GM20000 (cell line): ENCODE results near the gene ERO1B.

ENCODE experiments used
- DNase-seq: peaks from one replicate; pipeline ENCODE4 v3.0.0; 2012; ENCODE audit warnings: low spot score
- CTCF ChIP-seq: IDR thresholded peaks from 2 replicates; pipeline ENCODE4 v1.5.1; 2012; ENCODE audit warnings: mild to moderate bottlenecking, control low read depth; ENCODE audit errors: extremely low read depth, missing control alignments

ERO1B gene

GRCh38 chr1:236228411-236228810 lies 53.3 kb downstream of the ERO1B start:
- DNase-seq = no peak
- TF ChIP-seq CTCF = no peak

GRCh38 chr1:236222632-236223031 lies 59.1 kb downstream of the ERO1B start:
- no peak for DNase-seq
- no peak for TF ChIP-seq CTCF

DNA sequence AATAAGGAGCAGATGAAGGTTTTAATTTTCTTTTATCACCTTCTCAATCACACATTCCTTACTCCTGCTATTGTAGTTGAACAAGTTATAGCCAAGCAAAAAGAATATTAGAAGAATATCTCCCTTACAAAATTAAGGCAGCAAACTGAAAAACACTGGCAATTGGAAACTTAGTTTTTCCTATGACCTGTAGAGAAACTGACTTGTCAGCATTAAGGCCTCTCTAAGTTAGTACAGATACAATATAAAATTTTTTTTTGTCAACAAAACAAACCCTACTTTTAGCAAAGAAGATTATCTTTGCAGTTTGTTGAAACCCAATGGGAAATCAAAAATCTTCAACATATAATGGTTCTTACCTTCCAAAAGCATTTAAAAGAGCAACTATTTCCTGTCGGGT lies 61.3 kb downstream of the ERO1B start:
- no peak for DNase-seq

GRCh38 chr1:236214761-236215160 lies 67.0 kb downstream of the ERO1B start:
- DNase-seq = no peak
- TF ChIP-seq CTCF = no peak

More for the DNA sequence above, 61.3 kb downstream of the ERO1B start:
- no peak for TF ChIP-seq CTCF

DNA sequence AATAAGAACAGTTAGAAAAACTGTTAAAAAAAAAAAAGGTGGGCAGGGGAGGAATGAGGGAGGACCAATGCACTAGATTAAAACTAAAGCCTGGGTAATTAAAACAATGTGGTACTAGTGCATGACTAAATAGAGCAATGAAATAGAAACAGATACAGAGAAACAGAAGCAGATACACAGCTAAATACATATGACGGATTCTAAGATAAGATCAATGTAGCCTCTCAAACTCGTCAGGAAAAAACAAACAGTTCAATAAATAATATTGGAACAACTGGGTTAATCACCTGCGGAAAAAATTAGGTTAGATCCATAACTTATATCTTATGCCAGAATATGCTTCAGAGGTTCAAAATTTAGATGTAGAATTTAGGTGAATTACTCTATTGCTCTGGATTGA lies 68.2 kb downstream of the ERO1B start:
- no peak for TF ChIP-seq CTCF
- no peak for DNase-seq

DNA sequence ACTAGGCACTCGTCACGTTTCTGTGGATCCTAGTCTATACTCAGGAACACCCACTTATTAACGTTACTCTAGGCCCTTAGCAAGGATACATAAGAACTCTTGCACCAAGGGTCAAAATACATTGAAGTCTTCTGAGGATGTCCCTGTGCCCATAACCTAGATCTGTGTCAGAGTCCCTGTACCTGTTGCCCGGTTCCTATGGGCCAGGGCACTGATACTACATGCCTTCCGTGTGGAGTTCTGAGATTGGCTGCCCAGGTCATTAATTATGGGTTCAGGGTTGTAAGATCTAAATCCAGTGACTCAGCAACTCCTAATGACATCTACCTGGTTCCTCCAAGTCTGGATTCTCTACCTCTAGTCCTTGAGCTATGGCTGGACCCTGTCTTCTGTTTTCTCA lies 69.9 kb downstream of the ERO1B start:
- TF ChIP-seq CTCF = no peak
- no peak for DNase-seq

DNA sequence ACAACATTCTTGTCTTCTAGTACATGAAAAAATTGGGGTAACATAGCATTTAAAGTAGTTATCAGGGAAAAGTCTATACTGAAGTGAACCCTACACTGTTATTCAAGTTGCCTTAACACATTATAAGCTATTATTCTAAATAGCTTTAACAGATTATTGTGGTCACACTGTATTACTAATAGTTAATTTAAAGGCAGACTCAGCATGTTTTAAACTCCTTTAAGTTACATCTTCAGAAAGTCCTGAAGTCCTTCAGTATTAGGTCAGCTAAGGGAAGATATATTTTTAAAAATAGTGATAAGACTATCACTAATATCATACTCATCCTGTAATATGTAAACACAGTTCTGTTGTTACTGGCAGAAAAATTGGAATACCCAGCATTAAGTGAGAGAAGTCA lies 72.0 kb downstream of the ERO1B start:
- TF ChIP-seq CTCF = no peak

More for the DNA sequence above, 72.0 kb downstream of the ERO1B start:
- no peak for DNase-seq
